ENCODE results near the gene SMAD7. TPM values are rescaled to one million over a fixed set of nuclear protein-coding genes. Genes with fewer than 3 reads are reported as not detected.
A peak's percentile ranks its signal among the peaks of the same experiment; 100 is the strongest.

Gene SMAD7
- total RNA-seq, 1 donor from 2014 or later = 24.3 TPM

- H3K36me3 Mint-ChIP-seq (ENCODE audit: insufficient read depth) = peaks cover 7% of the 10 kb centered on the region
- peak overlapping the region; percentile 88 for H3K27ac Mint-ChIP-seq
- peaks cover 86% of the 10 kb centered on the region for H3K4me1 Mint-ChIP-seq (ENCODE audit: low read depth)
- H3K27me3 Mint-ChIP-seq = no peaks in the 10 kb centered on the region
- TF ChIP-seq CTCF (IDR thresholded peaks at IDR 0.05; ENCODE audit: unreplicated experiment) = no peak
- DNase-seq (ENCODE audit: low spot score, unreplicated experiment) = no peak
- no peaks in the 10 kb centered on the region for H3K9me3 Mint-ChIP-seq (ENCODE audit: low read depth)
- no peak overlapping the region for H3K4me3 Mint-ChIP-seq (ENCODE audit: low read depth)
These were observed 23.3 kb downstream of the SMAD7 start for GRCh38 chr18:48927286-48928080.

DNA sequence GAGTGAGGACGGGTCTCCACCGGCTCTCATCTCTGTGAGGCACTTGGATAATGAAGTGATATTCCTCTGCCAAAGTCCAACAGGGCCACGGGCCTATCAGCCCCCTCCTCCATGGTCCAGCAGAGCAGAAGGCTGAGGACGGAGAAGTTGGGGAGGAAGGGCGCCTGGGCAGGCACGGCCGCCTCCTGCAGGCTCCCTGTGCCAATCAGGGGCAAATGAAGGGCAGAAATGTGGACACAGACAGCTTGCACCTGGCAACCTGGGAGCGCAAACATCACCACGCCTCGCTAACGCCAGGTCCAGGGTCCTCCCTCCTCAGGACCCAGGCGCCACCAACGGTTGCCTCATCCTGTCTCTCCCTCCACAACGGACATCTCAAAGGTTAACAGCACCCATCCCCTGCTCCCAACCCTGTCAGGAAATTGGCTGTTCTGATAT, 24.3 kb downstream of the SMAD7 start:
- peaks cover 10% of the 10 kb centered on the region for H3K36me3 Mint-ChIP-seq (ENCODE audit: insufficient read depth)
- H3K27me3 Mint-ChIP-seq = no peaks in the 10 kb centered on the region
- peak overlapping the region; percentile 88 for H3K27ac Mint-ChIP-seq
- H3K4me3 Mint-ChIP-seq (ENCODE audit: low read depth) = no peak overlapping the region
- DNase-seq (ENCODE audit: low spot score, unreplicated experiment) = no peak
- no peaks in the 10 kb centered on the region for H3K9me3 Mint-ChIP-seq (ENCODE audit: low read depth)
- peaks cover 76% of the 10 kb centered on the region for H3K4me1 Mint-ChIP-seq (ENCODE audit: low read depth)
- TF ChIP-seq CTCF (IDR thresholded peaks at IDR 0.05; ENCODE audit: unreplicated experiment) = no peak

DNA sequence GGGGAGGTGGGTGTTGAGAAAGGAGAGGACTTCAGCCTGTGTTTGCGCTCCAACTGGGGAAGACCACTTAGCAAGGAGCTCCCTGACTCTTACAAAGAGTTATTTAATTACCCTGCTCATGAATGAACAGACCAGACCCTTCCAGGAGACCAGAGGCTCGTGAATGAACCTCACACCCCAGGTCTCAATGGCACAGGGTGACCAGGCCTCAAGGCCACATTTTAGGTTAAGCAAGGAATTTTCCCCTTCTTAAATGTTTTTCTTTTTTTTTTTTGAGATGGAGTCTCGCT, 25.3 kb downstream of the SMAD7 start:
- peaks cover 69% of the 10 kb centered on the region for H3K4me1 Mint-ChIP-seq (ENCODE audit: low read depth)
- H3K36me3 Mint-ChIP-seq (ENCODE audit: insufficient read depth) = peaks cover 17% of the 10 kb centered on the region
- no peaks in the 10 kb centered on the region for H3K9me3 Mint-ChIP-seq (ENCODE audit: low read depth)
- H3K4me3 Mint-ChIP-seq (ENCODE audit: low read depth) = peak overlapping the region; percentile 44
- H3K27ac Mint-ChIP-seq = no peak overlapping the region
- no peaks in the 10 kb centered on the region for H3K27me3 Mint-ChIP-seq
- TF ChIP-seq CTCF (IDR thresholded peaks at IDR 0.05; ENCODE audit: unreplicated experiment) = no peak
- no peak for DNase-seq (ENCODE audit: low spot score, unreplicated experiment)

GRCh38 chr18:48924630-48925490, 25.9 kb downstream of the SMAD7 start:
- H3K4me3 Mint-ChIP-seq (ENCODE audit: low read depth) = peak overlapping the region; percentile 45
- H3K9me3 Mint-ChIP-seq (ENCODE audit: low read depth) = no peaks in the 10 kb centered on the region
- peaks cover 64% of the 10 kb centered on the region for H3K4me1 Mint-ChIP-seq (ENCODE audit: low read depth)

More at GRCh38 chr18:48924630-48925490, 25.9 kb downstream of the SMAD7 start:
- H3K27ac Mint-ChIP-seq = peak overlapping the region; percentile 79
- no peak for DNase-seq (ENCODE audit: low spot score, unreplicated experiment)
- TF ChIP-seq CTCF (IDR thresholded peaks at IDR 0.05; ENCODE audit: unreplicated experiment) = no peak
- H3K27me3 Mint-ChIP-seq = no peaks in the 10 kb centered on the region
- H3K36me3 Mint-ChIP-seq (ENCODE audit: insufficient read depth) = peaks cover 20% of the 10 kb centered on the region
